Natural killer cell (primary cell): Measurements from ENCODE around the gene TMEM231. TPM values are rescaled to one million over a fixed set of nuclear protein-coding genes. Genes with fewer than 3 reads are reported as not detected.

Experiments
- ATAC-seq, 3 donors: fragments of 150-1000 bp in 2 of 3; fragments of 200-7000 bp in 1 of 3; cut with Tn5 transposase; 1 replicate in 1 of 3; 2 replicates in 2 of 3; pipeline ENCODE4 v1.10.0; 2021; ENCODE audit warnings: mild to moderate bottlenecking in 2 of 3, moderate library complexity in 2 of 3
- DNase-seq, 2 donors: peaks; one replicate each; pipeline versions ENCODE4 v3.0.0 to v3.0.0-alpha.2; 2013 to 2021; ENCODE audit warnings: mixed read lengths in 1 of 2
- H3K27ac ChIP-seq: one replicate; pipeline ENCODE4 v1.5.1; 2013; ENCODE audit warnings: mild to moderate bottlenecking, low read length
- H3K27me3 ChIP-seq: one replicate; pipeline ENCODE4 v1.6.1; 2013; ENCODE audit warnings: low read length; ENCODE audit not compliant: control insufficient read depth, insufficient read depth
- H3K36me3 ChIP-seq: one replicate; pipeline ENCODE4 v1.6.1; 2013; ENCODE audit warnings: low read length; ENCODE audit not compliant: control insufficient read depth, insufficient read depth
- H3K4me1 ChIP-seq: one replicate; pipeline ENCODE4 v1.6.1; 2013; ENCODE audit warnings: low read length; ENCODE audit not compliant: control insufficient read depth, insufficient read depth
- H3K4me3 ChIP-seq: one replicate; pipeline ENCODE4 v1.5.1; 2013; ENCODE audit warnings: low read length
- H3K9me3 ChIP-seq: one replicate; pipeline ENCODE4 v1.6.1; 2013; ENCODE audit warnings: low read length; ENCODE audit not compliant: control insufficient read depth, insufficient read depth
- H3K27ac Mint-ChIP-seq, 2 donors: one replicate each; pipeline ENCODE4 v1.8.0; 2022; ENCODE audit warnings: mild to moderate bottlenecking in 2 of 2, mixed read lengths in 2 of 2, moderate library complexity in 1 of 2
- H3K27me3 Mint-ChIP-seq, 2 donors: one replicate each; pipeline ENCODE4 v1.8.0; 2022; ENCODE audit warnings: low read depth in 2 of 2, mixed read lengths in 2 of 2
- H3K36me3 Mint-ChIP-seq: one replicate; pipeline ENCODE4 v1.8.0; 2022; ENCODE audit warnings: mixed read lengths
- H3K4me1 Mint-ChIP-seq, 2 donors: one replicate each; pipeline ENCODE4 v1.8.0; 2022; ENCODE audit warnings: mixed read lengths in 2 of 2
- H3K4me3 Mint-ChIP-seq: one replicate; pipeline ENCODE4 v1.8.0; 2022; ENCODE audit warnings: mild to moderate bottlenecking, moderate library complexity, mixed read lengths
- H3K9me3 Mint-ChIP-seq, 2 donors: one replicate each; pipeline ENCODE4 v1.8.0; 2022; ENCODE audit warnings: mixed read lengths in 2 of 2
- WGBS: methylation state at CpG from one replicate; pipeline ENCODE4 v1.1.7; 2013; ENCODE audit warnings: missing lambda C conversion rate; ENCODE audit not compliant: insufficient coverage; 5-methylcytosine and 5-hydroxymethylcytosine counted together
- intact Hi-C: fragments of 100-400 bp; cut with micrococcal nuclease; formaldehyde crosslinking; loops from one replicate; pipeline ENCODE4 v1.14.2; 2022
- total RNA-seq, 4 donors: library from RNA; stranded (reverse); fragments of 120-200 nt in 1 of 4; gene quantifications; one replicate each; pipeline versions ENCODE4 v1.2.3 to v1.2.4, GENCODE V29; 2013 to 2022
- TF ChIP-seq, protein P1 (sequence below): fragments of 200-600 bp; IDR thresholded peaks from one replicate; pipeline ENCODE4 v1.8.0; 2022; ENCODE audit warnings: antibody characterized with exemption

The TMEM231 gene
- total RNA-seq, 3 donors from 2014 or later (not counting 1 experiment from before 2014, with no cell fraction given) = 2.1 to 2.7 (median 2.4) TPM

DNA sequence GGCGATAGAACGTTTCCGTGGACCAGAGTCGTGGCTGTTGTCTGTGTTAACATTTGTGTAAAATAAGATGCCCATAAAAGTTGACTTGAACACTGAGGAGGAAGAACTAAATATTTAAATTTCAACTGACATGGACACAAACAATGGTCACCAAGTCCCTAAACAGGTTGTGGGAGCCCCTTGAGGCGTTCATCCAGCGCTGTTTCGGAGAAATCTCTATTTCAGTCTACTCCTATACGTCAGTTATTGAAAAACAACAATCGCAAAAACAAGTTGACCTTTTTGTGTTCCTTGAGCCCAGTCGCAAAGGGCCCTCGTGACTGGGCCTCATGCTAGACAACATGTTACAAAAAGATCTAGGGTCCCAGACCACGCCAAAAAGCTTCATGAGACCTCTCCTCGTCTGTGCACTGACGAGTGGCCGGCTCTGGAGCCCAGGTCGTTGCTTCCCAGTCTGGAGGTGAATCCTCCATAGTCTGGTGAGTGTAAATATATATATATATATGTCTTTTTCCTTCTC is 439 bp upstream of the TMEM231 start:
- intact Hi-C loops = loop anchor here (1.0 to 2.0 kb wide), 4 partner anchors 10 to 124 kb away; partner anchors contain the start of genes CFDP1, GABARAPL2, KARS1 and TERF2IP
- peaks cover 9 to 17% of the 10 kb centered on the region in 2 donors for H3K27me3 Mint-ChIP-seq
- H3K9me3 Mint-ChIP-seq = no peaks in the 10 kb centered on the region
- peaks cover 11% of the 10 kb centered on the region in 2 donors for H3K4me1 Mint-ChIP-seq
- Histone ChIP-seq H3K27me3 (no peaks in the 10 kb centered on the region), H3K4me1 (peaks cover 15% of the 10 kb centered on the region), H3K4me3 (peak overlapping the region; percentile 43), H3K9me3 (no peaks in the 10 kb centered on the region), H3K36me3 (no peaks in the 10 kb centered on the region), H3K27ac (peak overlapping the region; percentile 73)
- DNase-seq = no peak
- peak overlapping the region; percentile 77 to 94 for H3K27ac Mint-ChIP-seq
- H3K4me3 Mint-ChIP-seq = peak overlapping the region; percentile 93
- 55% methylated on average over 13 of the region's 16 CpGs for WGBS
- TF ChIP-seq, protein P1, sequence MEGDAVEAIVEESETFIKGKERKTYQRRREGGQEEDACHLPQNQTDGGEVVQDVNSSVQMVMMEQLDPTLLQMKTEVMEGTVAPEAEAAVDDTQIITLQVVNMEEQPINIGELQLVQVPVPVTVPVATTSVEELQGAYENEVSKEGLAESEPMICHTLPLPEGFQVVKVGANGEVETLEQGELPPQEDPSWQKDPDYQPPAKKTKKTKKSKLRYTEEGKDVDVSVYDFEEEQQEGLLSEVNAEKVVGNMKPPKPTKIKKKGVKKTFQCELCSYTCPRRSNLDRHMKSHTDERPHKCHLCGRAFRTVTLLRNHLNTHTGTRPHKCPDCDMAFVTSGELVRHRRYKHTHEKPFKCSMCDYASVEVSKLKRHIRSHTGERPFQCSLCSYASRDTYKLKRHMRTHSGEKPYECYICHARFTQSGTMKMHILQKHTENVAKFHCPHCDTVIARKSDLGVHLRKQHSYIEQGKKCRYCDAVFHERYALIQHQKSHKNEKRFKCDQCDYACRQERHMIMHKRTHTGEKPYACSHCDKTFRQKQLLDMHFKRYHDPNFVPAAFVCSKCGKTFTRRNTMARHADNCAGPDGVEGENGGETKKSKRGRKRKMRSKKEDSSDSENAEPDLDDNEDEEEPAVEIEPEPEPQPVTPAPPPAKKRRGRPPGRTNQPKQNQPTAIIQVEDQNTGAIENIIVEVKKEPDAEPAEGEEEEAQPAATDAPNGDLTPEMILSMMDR = no peak
- H3K36me3 Mint-ChIP-seq = no peaks in the 10 kb centered on the region
- ATAC-seq = no peak

DNA sequence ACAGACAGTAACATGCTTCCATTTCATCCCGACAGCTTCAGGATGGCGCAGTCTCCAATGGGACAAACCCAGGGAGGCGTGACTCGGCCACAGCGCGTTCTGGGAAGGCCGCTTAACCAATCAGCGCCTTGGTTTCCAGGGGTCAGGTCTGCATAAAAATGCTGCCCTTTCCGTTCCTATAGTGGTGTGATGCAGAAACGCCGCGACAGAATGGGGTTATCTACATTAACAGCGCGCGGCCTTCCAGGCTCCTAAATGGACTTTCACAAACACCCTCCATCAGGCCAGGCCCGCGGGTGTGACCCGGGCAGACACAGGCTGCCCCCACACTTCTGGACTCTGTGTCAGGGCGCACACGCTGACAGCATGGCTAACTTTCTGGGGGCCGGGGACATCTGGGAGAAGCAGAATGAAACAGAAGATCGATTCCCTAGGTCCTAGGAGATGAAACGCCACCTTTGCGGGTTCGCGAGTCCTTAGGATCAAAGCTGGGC is 792 bp downstream of the TMEM231 start:
- Mint-ChIP-seq H3K4me3 (peak overlapping the region; percentile 93), H3K36me3 (no peaks in the 10 kb centered on the region), H3K4me1 (peaks cover 11% of the 10 kb centered on the region in 2 donors), H3K27me3 (peaks cover 9 to 17% of the 10 kb centered on the region in 2 donors), H3K27ac (peak overlapping the region; percentile 75 to 94), H3K9me3 (no peaks in the 10 kb centered on the region)
- Histone ChIP-seq H3K36me3 (no peaks in the 10 kb centered on the region), H3K27ac (peak overlapping the region; percentile 73), H3K9me3 (no peaks in the 10 kb centered on the region), H3K27me3 (no peaks in the 10 kb centered on the region), H3K4me3 (peak overlapping the region; percentile 43), H3K4me1 (peaks cover 15% of the 10 kb centered on the region)
- no peak for ATAC-seq
- 6% methylated on average over 26 of the region's 26 CpGs for WGBS
- TF ChIP-seq, protein P1 = no peak
- intact Hi-C loops = no loop called here
- no peak for DNase-seq

DNA sequence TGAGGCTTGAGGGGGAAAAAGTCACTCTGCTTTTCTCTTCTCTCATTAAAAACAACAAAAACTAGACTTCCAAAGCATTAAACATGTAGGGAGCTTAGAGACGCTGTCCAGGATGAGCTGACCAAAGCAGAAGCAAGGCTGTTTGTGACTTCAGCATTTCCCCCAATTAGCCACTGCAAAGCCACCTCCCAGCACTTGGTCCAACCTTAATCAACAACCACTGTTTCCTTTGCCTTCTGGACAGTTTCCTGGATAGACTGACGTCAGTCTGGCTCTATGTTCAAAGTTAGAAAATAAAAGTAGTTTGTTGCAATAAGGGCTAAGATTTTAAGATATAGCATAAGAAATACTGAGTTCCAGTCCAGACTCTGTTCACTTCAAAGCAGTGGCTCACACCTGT is 3.1 kb downstream of the TMEM231 start:
- Mint-ChIP-seq H3K36me3 (no peaks in the 10 kb centered on the region), H3K4me3 (no peak overlapping the region), H3K27me3 (peaks cover 9 to 16% of the 10 kb centered on the region in 2 donors), H3K9me3 (no peaks in the 10 kb centered on the region), H3K27ac (no peak overlapping the region), H3K4me1 (peaks cover 11% of the 10 kb centered on the region in 2 donors)
- TF ChIP-seq, protein P1 = no peak
- no peak overlapping the region for H3K4me3 ChIP-seq
- H3K9me3 ChIP-seq = no peaks in the 10 kb centered on the region
- ATAC-seq = no peak
- 86% methylated on average over 1 of the region's 2 CpGs for WGBS
- H3K4me1 ChIP-seq = peaks cover 15% of the 10 kb centered on the region
- H3K36me3 ChIP-seq = no peaks in the 10 kb centered on the region
- DNase-seq = no peak
- intact Hi-C loops = no loop called here
- no peak overlapping the region for H3K27ac ChIP-seq
- H3K27me3 ChIP-seq = no peaks in the 10 kb centered on the region
